SK-N-MC (cell line): ENCODE measurements around the gene C15orf40.

Experiments used
- EZH2 ChIP-seq: fragments of 200-600 bp; sonication (generic); IDR thresholded peaks from one replicate; pipeline ENCODE4 v1.6.1; 2017; ENCODE audit warnings: antibody characterized with exemption
- FOXP2 ChIP-seq: optimal IDR thresholded peaks from 2 replicates; pipeline ENCODE3; 2011; ENCODE audit warnings: mild to moderate bottlenecking, moderate library complexity; ENCODE audit not compliant: insufficient read depth; ENCODE audit errors: extremely low read length, control extremely low read depth
- POLR2AphosphoS5 ChIP-seq: IDR thresholded peaks from 2 replicates; pipeline ENCODE4 v1.6.1; 2012; ENCODE audit warnings: mild to moderate bottlenecking, low read depth, low read length, borderline replicate concordance

GRCh38 chr15:83057002-83057401 is 45.6 kb upstream of the C15orf40 start:
- TF ChIP-seq EZH2 (no peak), POLR2AphosphoS5 (no peak), FOXP2 (no peak)
